GM12865 (cell line): ENCODE measurements around the gene CHST11.

Experiments used
- DNase-seq: peaks from one replicate; pipeline ENCODE4 v3.0.0; 2010; ENCODE audit warnings: low read depth
- H3K4me3 ChIP-seq: 2 replicates; pipeline ENCODE4 v1.5.1; 2011; ENCODE audit warnings: mild to moderate bottlenecking, low read depth, low read length, control low read depth
- TF ChIP-seq, protein P1 (sequence below): IDR thresholded peaks from 2 replicates; pipeline ENCODE4 v1.5.1; 2011; ENCODE audit warnings: low read length, control low read depth, low read depth, inconsistent platforms; ENCODE audit not compliant: insufficient read depth; ENCODE audit errors: missing control alignments

The CHST11 gene

GRCh38 chr12:104737113-104737512 is 280.4 kb downstream of the CHST11 start:
- H3K4me3 ChIP-seq, result no peak overlapping the region
- TF ChIP-seq, protein P1, sequence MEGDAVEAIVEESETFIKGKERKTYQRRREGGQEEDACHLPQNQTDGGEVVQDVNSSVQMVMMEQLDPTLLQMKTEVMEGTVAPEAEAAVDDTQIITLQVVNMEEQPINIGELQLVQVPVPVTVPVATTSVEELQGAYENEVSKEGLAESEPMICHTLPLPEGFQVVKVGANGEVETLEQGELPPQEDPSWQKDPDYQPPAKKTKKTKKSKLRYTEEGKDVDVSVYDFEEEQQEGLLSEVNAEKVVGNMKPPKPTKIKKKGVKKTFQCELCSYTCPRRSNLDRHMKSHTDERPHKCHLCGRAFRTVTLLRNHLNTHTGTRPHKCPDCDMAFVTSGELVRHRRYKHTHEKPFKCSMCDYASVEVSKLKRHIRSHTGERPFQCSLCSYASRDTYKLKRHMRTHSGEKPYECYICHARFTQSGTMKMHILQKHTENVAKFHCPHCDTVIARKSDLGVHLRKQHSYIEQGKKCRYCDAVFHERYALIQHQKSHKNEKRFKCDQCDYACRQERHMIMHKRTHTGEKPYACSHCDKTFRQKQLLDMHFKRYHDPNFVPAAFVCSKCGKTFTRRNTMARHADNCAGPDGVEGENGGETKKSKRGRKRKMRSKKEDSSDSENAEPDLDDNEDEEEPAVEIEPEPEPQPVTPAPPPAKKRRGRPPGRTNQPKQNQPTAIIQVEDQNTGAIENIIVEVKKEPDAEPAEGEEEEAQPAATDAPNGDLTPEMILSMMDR, result no peak

DNA sequence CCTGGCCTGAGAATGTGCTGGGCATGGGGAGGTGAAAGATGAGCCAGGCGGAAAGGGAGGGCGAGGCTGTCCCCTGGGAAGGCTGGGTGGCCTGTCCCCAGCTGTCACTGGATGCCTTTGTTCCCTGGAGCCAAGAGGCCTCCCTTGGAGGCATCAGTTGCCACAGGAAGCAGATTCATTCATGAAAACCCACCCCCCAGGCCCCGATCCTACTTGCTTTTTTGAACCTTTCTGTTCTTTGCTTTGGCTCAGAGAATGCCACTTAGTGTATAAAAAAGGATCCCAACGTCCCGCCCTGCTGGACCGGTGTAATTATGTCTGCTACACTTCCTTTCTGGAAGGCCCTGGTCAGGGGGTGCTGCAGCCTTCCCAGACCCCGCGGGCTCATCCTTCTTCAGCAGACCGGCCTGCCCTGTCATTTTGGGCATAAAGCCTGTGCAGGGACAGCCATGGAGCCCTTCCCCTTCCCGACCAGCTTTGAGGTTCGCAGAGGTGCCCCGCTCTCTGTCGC is 281.1 kb downstream of the CHST11 start:
- TF ChIP-seq, protein P1, result no peak
- H3K4me3 ChIP-seq, result no peak overlapping the region
- DNase-seq, result no peak

More at GRCh38 chr12:104737113-104737512, 280.4 kb downstream of the CHST11 start:
- DNase-seq, result no peak

- DNase-seq, result no peak
These were observed 281.6 kb downstream of the CHST11 start for GRCh38 chr12:104738331-104738730.

GRCh38 chr12:104738776-104739642 is 282.3 kb downstream of the CHST11 start:
- TF ChIP-seq, protein P1, result no peak
- peak; percentile 40 for DNase-seq
- no peak overlapping the region for H3K4me3 ChIP-seq

More at GRCh38 chr12:104738331-104738730, 281.6 kb downstream of the CHST11 start:
- TF ChIP-seq, protein P1, result no peak
- H3K4me3 ChIP-seq, result no peak overlapping the region

- peak; percentile 84 for DNase-seq
- H3K4me3 ChIP-seq, result peak overlapping the region; percentile 44
- TF ChIP-seq, protein P1, result no peak
These were observed 283.9 kb downstream of the CHST11 start for GRCh38 chr12:104740668-104741067.

GRCh38 chr12:104741077-104741476 is 284.3 kb downstream of the CHST11 start:
- TF ChIP-seq, protein P1, result no peak
- peak overlapping the region; percentile 44 for H3K4me3 ChIP-seq
- DNase-seq, result peak; percentile 66
